KBM-7 (cell line): Measurements from ENCODE around the gene CES3.
"Not testable (repeated sequence)": the region's sequence is repeated elsewhere in the genome, so short reads cannot be mapped to it uniquely, and the experiment has no call there.

Experiments used
- DNase-seq: peaks from one replicate; pipeline ENCODE4 v3.0.0-alpha.2; 2015
- in situ Hi-C: fragments of 300-500 bp; cut with MboI; formaldehyde crosslinking; loops from 2 replicates; pipeline ENCODE4 v1.14.3; 2020; ENCODE audit warnings: low sequenced_read_pairs, low pct_unique_long_range_greater_than_20kb, mixed read lengths

Gene CES3

GRCh38 chr16:66988197-66988788 lies 27.2 kb downstream of the CES3 start, which contains the start of gene CES4A:
TSS of gene CES4A (plus strand) at chr16:66988589. CDS start at chr16:66988773, 184 bp downstream.
- no peak for DNase-seq
- in situ Hi-C loops = no loop called here

- DNase-seq = no peak
- in situ Hi-C loops = no loop called here
Measured at GRCh38 chr16:66991545-66992077, 30.5 kb downstream of the CES3 start.

- in situ Hi-C loops, DNase-seq: not testable (repeated sequence)
Measured at GRCh38 chr16:66993558-66993957, 32.5 kb downstream of the CES3 start.

GRCh38 chr16:66996324-66996982 lies 35.4 kb downstream of the CES3 start:
- in situ Hi-C loops = no loop called here
- no peak for DNase-seq

GRCh38 chr16:66996983-66997358 lies 35.9 kb downstream of the CES3 start:
- DNase-seq = no peak
- in situ Hi-C loops = no loop called here

GRCh38 chr16:67000384-67001351 lies 39.6 kb downstream of the CES3 start:
- DNase-seq = no peak
- in situ Hi-C loops = no loop called here

- in situ Hi-C loops = no loop called here
- DNase-seq = no peak
Measured at GRCh38 chr16:67001726-67002125, 40.7 kb downstream of the CES3 start.

GRCh38 chr16:67006930-67007658 lies 46.0 kb downstream of the CES3 start:
- in situ Hi-C loops = no loop called here
- DNase-seq = no peak

GRCh38 chr16:67009158-67009557 lies 48.1 kb downstream of the CES3 start:
- DNase-seq = no peak
- in situ Hi-C loops = no loop called here

GRCh38 chr16:67011274-67011673 lies 50.2 kb downstream of the CES3 start:
- in situ Hi-C loops = no loop called here
- DNase-seq = no peak

GRCh38 chr16:67013233-67013822 lies 52.3 kb downstream of the CES3 start:
- DNase-seq = no peak
- in situ Hi-C loops = no loop called here

GRCh38 chr16:67013823-67014633 lies 53.0 kb downstream of the CES3 start:
- in situ Hi-C loops = no loop called here
- DNase-seq = peak; percentile 71

- in situ Hi-C loops = no loop called here
- no peak for DNase-seq
Measured at GRCh38 chr16:67014634-67015312, 53.7 kb downstream of the CES3 start.

- in situ Hi-C loops = no loop called here
- DNase-seq = peak; percentile 50
Measured at GRCh38 chr16:67015313-67015731, 54.3 kb downstream of the CES3 start.

GRCh38 chr16:67016143-67016542 lies 55.1 kb downstream of the CES3 start:
- in situ Hi-C loops = no loop called here
- DNase-seq = no peak

GRCh38 chr16:67016681-67017420 lies 55.8 kb downstream of the CES3 start:
- in situ Hi-C loops = no loop called here
- DNase-seq = no peak

- DNase-seq = no peak
- in situ Hi-C loops = no loop called here
Measured at GRCh38 chr16:67017421-67017750, 56.3 kb downstream of the CES3 start.
